GM11168 (cell line): ENCODE measurements around the gene TRPV3.
"Not testable (repeated sequence)": the region's sequence is repeated elsewhere in the genome, so short reads cannot be mapped to it uniquely, and the experiment has no call there.

Source experiments
- in situ Hi-C: fragments of 300-500 bp; cut with MboI; formaldehyde crosslinking; loops from one replicate; pipeline ENCODE4 v1.12.0; 2022; ENCODE audit warnings: low sequenced_read_pairs; ENCODE audit not compliant: unreplicated experiment

TRPV3 gene

DNA sequence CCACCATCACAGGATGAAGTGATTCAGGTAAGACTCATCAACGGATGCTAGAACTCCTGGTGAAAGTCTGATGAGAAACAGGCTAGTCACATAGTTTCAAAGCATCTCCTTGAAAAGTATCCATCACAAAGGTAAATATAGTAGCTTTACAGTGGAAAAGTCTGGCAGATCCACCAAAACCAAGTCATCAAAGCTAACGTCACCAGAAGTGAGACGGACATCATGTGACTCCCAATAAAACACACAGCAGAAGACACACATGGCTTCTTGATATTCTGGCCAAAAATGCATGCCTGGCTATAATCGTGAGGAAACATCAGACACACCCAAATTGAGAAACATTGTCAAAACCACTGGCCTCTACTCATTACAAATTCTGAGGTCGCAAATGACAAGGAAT lies 17.9 kb upstream of the TRPV3 start:
- in situ Hi-C loops = no loop called here

DNA sequence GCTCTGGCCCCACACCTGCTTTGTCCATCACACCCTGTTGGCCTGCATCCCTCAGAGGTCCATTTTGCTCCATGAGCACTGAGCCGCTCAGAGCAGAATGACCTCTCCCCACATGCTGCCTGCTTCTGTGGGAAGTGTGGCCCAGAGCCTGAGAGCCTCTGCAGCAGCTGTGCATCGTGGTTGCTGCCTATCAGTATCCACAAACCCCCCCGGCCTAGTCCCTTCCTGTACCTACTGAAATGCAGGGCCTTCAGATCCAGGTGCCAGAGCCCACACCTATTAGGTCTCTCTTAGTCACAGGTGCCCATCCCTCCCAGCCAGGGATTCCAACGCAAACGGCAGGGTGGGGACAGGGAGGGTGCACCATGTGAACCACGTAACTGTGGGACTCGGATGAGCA lies 16.6 kb upstream of the TRPV3 start:
- in situ Hi-C loops = no loop called here

DNA sequence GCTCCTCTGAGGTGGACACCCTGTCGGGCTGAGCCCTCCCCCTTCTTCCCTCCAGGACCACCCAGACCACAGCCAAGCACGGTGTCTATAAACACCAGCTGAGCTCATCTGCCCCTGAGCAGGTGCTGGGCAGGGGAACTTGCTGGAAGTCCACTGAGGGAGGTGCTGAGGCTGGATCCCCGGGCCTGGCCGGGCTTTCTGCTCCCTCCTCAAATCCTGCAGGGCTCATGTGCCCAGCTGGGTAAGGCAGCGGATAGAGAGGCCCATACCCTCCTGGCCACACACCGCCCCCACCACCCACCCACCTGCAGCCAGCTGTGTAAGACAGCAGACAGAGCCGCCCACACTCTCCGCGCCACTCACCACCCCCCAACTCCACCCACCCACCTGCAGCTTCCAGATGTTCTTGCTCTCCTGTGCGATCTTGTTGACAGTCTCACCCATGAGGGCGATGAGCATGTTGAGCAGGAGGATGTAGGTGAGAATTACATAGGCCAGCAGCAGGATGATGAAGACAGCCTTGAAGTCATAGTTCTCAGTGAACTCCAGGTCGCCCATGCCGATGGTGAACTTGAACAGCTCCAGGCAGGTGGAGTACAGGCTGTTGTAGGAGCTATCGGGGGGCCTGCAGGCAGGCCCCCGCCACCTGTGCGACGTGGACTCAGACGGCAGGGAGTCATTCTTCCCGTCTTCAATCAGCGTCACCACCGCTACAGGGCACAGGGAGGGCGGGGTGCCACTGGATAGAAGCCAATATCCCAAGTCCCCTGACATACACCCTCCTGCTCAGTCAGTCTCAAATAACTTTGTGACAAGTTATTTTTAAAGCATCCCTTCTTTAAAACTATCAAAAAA lies 15.9 kb upstream of the TRPV3 start:
- in situ Hi-C loops = no loop called here

DNA sequence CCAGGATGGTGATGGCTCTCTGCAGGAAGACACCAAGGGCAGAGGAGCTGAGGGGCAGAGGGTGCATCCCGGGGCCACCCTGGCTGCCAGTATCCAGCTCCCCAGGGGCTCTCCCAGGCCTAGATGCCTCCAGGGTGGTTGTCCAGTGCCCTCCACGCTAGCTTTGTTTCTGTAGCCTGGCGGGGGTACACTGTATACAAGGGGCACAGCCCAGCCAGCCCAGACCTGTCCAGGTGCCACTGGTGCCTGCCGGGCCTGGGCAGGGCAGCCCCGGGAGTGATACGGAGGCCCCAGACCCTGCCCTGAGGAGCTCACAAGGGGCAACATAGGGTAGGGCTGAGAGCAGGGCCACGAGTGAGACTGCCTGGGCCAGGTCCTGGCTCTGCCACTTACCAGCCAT lies 14.6 kb upstream of the TRPV3 start:
- in situ Hi-C loops = no loop called here

DNA sequence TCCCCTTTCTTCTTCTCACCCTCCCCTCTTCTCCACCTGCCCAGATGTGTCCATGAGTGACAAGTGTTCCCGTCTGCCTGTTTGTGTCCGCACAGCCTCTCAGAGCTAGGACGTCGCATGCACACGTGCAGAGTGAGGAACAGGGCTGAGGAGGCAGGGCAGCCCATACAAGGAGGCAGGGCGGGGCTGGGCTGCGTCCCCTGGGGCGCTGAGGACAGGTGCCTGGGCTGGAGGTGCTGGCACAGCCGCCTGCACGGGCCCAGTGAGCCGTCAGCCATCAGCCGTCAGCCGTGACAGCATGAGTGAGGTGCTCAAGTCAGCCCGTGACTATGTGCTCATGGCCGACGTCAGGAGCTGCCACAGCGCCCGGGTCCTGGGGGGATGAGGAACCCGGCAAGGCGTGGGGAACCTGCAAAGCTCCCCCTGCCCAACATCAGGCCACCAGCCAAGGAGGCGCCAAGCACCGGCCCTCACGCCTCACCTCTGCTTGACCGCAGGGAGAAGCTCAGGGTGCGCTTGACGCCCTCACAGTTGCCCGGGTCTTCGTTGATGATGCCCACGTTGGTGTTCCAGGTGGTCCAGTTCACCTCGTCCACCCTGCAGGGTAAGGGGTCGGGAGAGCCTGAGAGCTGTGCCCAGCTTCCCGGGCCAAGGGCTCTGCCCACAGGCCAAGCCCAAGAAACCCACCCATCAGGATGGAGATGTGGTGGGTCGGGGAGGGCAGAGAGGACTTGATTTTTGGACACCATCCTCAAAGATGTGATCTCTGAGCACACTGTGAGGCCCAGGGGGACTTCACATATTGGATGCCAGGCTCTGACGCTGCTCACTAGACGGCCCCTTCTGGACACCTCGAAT lies 13.7 kb upstream of the TRPV3 start:
- in situ Hi-C loops = no loop called here

DNA sequence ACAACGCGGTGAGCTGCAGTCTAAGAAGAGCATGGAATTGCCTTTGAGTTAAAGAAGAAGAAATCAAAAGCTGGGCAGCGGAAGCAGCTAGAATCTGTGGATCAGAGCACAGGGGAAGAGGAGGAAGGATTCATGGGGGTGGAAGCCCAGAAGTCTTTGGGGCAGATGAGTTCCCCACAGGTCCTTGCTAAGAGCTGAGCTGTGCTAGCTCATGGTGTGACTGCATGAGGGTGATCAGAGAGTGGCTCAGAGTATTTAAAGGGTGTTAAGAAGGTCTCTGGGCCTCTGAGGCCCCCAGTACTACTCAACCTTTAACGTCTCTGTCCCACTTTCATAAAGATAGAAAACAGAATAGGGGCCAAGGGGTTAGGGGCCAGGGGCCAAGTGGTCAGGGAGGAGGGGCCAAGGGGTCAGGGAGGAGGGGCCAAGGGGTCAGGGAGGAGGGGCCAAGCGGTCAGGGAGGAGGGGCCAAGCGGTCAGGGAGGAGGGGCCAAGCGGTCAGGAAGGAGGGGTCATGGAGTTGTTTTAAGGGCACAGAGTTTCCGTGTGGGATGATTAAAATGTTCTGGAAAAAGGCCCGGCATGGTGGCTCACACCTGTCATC lies 12.0 kb upstream of the TRPV3 start:
- in situ Hi-C loops = no loop called here

DNA sequence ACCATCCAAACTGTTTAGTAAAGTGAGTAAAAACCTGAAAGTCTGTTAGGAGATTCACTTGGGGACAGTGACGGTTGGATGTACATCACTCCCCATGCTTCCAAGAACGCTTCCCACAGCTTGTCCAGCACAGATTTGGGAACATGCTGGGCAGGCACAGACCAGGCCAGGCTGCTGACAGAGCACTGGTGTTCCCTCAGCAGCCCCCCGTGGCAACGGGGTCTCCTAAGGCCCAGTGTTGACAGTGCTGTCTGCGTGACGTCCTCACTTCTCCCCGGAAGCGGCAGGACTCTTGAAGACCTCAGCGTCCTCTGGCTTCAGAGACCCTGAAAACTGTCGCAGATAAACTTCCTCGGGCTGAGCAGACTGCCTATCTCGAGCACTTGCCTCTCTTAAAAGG lies 8.9 kb upstream of the TRPV3 start:
- in situ Hi-C loops = no loop called here

DNA sequence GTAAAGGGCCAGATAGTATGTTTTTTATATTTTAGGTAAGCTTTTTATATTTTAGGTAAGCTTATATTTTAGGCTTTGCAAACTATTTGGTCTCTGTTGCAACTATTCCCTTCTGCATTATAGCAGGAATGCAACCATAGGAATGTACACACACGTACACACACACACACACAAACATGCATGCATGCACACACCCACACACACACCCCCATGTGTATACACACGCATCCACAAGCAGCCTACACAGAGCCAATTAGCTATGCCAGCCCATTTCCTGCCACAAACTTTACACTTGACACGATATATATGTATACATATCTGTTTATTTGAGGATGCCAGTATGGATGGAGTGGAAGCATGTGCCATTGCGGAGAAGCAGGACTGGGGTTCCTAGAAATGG lies 7.5 kb upstream of the TRPV3 start:
- in situ Hi-C loops = no loop called here

DNA sequence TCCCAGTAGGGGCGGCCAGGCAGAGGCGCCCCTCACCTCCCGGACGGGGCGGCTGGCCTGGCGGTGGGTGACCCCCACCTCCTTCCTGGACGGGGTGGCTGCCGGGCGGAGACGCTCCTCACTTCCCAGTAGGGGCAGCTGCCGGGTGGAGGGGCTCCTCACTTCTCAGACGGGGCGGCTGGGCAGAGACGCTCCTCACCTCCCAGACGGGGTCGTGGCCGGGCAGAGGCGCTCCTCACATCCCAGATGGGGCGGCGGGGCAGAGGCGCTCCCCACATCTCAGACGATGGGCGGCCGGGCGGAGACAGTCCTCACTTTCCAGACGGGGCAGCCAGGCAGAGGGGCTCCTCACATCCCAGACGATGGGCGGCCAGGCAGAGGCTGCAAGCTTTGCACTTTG lies 6.6 kb upstream of the TRPV3 start:
- in situ Hi-C loops = not testable (repeated sequence)

DNA sequence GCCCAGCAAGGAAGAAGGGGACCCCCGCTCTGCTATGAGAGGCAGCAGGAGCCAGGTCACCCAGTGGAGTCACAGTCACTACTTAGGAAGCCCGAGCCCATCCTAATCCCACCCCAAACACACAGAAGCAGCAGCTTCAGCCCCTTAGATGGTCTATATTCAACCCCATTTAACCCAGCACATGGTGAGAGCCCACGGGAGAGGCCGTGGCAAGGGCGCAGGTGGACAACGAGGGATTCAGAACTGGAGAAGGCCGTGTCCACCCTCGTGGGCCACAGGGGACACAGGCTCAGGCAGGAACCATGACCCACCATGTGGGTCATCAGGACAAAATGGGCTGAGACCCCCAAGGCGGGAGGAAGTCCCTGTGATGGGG lies 1.6 kb upstream of the TRPV3 start:
- in situ Hi-C loops = no loop called here

DNA sequence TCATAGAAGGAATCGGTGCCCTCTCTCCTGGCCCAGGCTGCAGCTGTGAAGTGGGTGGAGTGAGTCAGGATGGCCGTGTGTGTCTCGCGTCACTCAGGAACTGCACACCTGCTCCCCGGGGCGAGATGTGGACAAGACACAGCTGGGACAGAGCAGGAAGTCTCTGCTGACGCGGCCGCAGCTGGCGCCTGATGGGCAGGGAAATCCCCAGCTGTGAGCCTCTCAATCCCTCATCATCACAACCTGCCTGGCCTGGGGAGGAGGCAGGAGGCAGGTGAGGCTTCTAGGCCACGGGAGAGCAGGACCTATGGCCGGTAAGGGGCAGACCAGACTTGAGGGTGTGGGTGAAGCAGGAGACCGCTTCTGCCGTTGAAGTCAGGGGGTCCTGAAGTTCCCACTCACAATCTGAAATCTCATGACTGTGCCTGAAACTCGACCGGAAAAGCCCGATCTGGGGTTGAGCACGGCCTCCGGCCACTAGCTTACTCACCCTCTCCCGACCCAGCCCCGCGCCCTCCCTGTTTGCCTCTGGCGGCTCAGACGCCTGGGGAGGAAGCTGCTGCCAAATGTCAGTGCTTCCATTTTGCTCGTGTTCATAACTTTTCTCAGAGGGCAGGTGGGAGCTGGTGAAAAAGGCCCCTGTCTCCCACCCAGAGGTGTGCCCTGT lies 1.1 kb upstream of the TRPV3 start:
- in situ Hi-C loops = no loop called here

DNA sequence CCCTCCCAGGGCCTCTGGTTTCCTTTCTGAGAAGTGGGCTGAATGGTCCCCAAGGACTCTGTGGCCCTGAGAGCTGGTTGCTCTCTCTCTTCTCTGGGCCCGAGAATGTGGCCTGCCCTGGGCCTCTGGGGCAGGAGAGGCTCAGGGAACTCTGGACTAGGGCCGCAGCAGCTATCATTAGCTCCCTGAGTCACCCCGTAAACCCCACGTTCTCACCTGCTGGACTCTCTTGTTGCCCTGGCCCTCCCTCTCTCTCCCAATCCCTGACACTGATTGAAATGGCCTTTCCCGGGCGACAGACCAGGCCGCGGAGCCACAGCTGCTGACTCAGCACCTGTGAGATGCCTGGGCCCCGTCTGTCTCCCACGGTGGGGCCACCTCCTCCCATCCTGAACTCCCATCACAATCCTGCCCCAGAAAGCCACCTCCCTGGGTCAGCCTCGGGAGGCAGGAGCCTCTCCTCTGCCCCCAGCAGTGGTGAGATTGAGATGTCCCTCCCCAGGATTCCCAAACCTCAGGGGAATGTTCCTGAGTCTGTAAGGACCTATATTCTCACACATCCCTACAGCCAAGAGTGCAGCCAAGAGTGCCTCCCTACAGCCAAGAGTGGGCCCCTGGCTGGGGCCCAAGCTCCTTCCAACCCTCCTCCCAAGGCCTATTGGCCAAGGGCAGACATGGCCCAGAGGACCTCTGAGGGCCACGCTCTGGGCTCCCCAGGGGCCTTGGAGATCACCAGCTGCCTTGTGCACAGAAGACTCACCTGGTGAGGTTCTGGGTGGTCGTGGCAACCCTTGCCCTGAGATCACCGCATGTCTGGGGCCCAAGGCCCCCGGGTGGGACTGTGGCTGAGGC lies 470 bp downstream of the TRPV3 start:
- in situ Hi-C loops = no loop called here

DNA sequence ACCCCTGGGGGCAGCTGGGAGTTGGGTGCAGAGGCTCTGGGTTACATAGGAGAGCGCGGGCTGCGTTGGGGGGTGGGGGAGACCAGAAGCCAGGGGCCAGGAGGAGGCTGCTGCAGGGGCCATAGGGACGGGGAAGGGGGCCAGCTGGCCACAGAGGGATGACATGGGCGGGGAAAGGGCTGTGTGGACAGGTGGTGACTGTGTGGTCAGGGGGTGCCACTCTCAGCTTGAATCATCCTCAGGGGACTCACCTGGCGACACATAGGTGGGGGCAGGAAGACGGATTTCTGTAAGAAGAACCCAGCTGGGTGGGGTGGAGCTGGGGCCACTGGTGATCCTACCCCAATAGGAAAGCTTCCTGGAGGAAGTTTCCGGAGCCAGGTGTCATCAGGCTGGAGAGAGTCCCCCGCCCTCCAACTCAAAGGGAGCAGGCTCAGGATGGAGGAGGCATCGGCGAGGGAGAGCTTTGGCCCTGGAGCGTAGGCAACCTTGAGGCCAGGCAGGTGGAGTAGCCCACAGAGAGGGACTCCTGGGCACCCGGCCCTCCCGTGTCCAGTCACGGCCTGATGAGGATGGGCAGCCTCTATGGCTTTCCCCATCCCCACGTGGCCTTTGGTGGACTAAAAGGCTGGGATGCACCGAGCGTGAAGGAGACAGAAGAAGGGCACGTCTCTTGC lies 1.2 kb downstream of the TRPV3 start:
- in situ Hi-C loops = no loop called here

DNA sequence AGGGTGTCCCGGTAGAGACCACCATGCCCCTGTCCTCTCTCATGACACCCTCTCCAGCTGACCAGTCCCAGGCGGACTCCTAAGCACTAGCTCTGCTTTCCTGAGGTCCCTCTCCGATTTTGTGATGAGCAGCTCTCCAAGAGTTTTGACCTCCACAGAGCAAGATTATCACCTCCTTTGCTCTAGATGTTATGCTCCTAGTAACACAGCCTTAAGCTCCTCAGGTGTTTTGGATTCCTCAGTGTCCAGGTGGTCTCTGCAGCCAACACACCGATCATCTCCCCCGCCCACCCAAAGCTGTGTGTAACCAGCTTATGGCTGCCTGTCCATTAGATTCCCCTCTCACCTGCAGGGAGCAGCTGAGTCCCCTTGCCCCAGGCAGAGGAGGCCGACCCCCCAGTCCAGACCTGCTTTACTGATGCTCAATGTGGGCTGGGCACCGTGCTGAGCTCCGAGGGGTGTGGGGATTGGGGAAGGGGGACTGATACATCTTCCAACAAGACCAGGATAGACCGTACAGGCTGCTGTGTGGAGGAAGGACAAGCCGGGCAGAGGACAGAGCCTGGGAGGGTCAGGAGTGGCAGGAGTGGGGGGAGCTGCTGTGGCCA lies 2.3 kb downstream of the TRPV3 start:
- in situ Hi-C loops = no loop called here

DNA sequence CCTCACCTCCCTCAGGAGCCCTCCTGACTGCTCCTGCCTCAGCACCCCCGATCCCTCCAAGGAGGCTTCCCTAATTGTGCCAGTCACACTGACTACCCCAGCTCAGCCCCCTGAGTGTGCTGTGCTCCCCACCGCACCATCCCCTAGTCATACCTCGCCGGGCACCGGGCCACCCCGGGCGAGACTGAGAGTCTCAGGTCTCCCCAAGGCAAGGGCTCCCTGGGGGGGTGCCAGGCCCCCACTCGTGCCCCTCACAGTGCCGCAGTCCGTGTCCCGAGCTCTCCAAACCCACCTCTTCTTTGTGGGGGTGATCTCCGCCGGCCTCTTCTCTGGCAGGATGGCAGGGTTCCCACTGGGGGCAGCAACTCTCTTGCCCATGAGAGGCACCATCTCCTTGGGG lies 3.2 kb downstream of the TRPV3 start:
- in situ Hi-C loops = no loop called here

DNA sequence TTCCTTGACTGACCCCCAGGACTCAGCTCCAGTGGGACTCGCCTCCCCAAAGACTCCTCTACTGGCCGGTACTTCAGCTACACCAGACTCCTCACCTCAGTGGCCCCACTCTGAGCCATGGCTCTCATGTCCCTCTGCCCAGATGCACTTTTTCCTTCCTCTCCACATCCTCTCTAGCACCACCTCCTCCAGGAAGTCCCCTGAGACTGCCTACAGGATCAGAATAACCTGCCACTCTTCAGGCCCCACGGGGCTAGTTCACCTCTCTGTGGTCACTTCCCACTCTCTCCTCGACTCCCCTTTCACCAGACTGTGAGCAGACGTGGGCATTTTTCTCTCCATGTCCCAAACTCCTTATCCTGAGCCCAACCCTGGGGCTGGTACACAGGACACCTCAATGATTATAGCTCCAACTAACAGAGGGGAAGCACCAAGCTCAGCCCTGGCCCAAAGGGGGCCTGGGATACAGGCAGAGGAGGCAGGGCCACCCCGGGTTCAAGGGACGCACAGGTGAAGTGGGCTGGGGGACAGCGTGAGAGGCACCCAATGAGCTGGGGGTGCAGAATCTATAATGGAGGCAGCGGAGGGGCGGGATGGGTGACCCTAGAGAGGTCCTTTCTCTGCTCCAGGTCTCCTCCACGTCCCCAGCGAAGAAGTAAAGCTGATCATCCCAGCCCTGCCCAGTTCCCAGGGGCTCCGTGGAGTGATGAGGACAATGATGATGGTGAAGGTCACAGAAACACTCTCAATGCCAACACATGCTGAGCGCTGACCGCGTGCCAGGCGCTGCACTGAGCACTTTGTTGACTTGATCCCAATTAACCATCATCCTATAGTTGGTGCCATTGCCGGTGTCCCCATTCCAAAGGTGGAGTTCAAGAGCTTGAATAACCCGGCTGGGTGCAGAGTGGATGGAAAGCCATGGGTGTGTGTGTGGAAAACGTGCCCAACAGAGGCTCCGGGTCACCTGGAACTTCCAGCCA lies 3.9 kb downstream of the TRPV3 start:
- in situ Hi-C loops = no loop called here

DNA sequence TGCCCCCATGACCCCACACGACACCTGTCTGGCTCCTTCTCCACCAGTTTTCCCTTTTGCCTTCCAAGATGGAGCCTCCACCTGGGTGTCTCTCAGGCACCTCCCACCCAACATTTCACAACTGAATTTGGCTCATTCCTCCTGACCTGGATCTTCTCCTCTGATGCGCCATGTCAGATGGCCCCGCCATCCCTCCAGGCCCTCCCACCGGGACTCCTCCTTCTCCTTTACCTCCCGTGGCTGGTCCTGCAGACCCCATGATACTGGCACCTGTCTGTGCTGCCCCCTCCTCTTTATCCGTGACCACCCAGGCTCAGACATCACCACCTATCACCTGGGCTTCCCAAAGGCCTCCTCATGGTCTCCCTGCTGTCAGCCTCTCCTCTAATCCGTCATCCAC lies 4.7 kb downstream of the TRPV3 start:
- in situ Hi-C loops = no loop called here

DNA sequence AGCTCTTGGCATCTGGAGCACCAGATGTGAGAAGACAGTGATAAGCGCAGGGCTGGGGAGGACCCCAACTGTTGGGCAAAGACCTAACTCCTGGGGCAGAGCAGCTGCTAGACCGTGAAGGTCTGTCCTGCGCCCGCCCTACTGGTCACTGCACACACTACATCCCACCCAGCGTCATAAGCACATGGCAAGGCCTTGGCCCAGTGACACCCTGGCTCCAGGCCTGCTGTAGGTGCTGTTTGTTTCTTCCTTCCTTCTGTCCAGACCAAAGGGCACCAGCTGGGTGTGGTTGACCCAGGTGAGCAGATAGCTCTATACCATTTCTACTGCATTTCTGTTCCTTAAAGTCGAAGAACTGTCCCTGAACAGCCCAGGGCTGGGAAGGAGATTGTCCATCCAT lies 6.4 kb downstream of the TRPV3 start:
- in situ Hi-C loops = no loop called here
